ENCODE measurements around the gene WDR87.

DNA sequence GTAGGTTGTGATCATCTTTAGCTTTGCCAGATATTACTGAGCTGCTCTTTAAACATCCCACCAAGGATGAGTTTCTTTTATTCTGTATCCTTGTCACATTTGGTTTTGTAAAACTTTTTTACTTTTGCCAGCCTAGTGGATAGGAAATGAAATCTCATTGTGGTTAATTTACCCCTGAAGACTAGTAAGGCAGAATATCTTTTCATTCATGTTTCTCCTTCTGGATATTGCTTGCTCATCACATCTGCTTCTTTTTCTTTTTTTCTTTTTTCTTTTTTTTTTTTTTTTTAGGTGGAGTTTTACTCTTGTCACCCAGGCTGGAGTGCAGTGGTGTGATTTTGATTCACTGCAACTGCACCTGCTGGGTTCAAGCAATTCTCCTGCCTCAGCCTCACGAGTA is 32.0 kb upstream of the WDR87 start:
- TF ChIP-seq YY1 (tag by site-specific recombination; IDR thresholded peaks at IDR 0.05) (no peak), ZNF366 (tag by site-specific recombination; conservative IDR thresholded peaks at IDR 0.05) (no peak), ZBTB17 (tag by site-specific recombination; IDR thresholded peaks at IDR 0.05) (no peak), HOXC10 (CRISPR knock-in tag; IDR thresholded peaks at IDR 0.05) (no peak), ZNF146 (tag by site-specific recombination; IDR thresholded peaks at IDR 0.05) (no peak)
- TF ChIP-seq, protein P1, sequence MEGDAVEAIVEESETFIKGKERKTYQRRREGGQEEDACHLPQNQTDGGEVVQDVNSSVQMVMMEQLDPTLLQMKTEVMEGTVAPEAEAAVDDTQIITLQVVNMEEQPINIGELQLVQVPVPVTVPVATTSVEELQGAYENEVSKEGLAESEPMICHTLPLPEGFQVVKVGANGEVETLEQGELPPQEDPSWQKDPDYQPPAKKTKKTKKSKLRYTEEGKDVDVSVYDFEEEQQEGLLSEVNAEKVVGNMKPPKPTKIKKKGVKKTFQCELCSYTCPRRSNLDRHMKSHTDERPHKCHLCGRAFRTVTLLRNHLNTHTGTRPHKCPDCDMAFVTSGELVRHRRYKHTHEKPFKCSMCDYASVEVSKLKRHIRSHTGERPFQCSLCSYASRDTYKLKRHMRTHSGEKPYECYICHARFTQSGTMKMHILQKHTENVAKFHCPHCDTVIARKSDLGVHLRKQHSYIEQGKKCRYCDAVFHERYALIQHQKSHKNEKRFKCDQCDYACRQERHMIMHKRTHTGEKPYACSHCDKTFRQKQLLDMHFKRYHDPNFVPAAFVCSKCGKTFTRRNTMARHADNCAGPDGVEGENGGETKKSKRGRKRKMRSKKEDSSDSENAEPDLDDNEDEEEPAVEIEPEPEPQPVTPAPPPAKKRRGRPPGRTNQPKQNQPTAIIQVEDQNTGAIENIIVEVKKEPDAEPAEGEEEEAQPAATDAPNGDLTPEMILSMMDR (tag by site-specific recombination; IDR thresholded peaks at IDR 0.05), result no peak
- TF ChIP-seq, protein P2, sequence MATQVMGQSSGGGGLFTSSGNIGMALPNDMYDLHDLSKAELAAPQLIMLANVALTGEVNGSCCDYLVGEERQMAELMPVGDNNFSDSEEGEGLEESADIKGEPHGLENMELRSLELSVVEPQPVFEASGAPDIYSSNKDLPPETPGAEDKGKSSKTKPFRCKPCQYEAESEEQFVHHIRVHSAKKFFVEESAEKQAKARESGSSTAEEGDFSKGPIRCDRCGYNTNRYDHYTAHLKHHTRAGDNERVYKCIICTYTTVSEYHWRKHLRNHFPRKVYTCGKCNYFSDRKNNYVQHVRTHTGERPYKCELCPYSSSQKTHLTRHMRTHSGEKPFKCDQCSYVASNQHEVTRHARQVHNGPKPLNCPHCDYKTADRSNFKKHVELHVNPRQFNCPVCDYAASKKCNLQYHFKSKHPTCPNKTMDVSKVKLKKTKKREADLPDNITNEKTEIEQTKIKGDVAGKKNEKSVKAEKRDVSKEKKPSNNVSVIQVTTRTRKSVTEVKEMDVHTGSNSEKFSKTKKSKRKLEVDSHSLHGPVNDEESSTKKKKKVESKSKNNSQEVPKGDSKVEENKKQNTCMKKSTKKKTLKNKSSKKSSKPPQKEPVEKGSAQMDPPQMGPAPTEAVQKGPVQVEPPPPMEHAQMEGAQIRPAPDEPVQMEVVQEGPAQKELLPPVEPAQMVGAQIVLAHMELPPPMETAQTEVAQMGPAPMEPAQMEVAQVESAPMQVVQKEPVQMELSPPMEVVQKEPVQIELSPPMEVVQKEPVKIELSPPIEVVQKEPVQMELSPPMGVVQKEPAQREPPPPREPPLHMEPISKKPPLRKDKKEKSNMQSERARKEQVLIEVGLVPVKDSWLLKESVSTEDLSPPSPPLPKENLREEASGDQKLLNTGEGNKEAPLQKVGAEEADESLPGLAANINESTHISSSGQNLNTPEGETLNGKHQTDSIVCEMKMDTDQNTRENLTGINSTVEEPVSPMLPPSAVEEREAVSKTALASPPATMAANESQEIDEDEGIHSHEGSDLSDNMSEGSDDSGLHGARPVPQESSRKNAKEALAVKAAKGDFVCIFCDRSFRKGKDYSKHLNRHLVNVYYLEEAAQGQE (tag by site-specific recombination; IDR thresholded peaks at IDR 0.05), result no peak
